ENCODE results near the gene TM4SF20.
A peak's percentile ranks its signal among the peaks of the same experiment; 100 is the strongest.

The TM4SF20 gene

DNA sequence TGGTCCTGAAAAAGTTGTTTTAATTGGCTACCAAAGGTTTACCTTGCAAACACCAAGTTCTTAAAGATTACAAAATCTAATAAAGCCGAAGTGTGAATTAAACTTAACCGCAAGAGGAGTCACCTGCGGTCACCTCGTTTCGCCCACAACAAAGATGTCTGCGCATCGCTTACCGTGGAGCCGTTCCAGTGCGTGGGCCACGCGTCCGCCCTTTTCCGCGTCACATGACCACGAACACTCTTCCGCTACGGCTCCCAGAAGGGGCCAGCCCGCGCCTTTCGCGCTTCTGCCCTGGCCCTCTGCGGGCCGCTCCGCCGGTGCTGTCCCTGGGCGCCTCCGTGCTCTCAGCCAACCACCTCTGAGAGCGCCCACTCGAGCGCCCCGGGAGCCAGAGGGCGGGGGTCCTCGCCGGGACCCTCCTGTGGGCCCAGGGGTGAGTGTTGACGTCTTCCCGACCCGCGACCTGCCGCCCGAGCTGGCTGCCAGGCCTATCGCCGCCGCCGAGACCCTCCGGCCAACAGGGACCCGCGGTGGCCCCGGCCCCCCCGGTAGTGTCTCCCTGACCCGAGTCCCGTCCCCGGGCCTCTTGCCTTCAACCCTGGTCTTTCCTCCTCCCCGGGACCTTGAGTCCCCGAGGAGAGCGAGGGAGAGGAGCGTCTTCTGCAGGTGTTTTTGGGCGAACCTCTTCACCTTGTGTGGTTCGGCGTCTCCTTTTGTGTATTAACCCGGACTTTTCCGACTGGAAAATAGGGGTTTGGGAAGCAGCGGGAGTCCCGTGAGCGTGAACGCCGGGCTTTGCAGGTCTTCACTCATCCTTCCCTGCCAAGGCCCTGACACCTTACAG is 53.9 kb downstream of the TM4SF20 start, which contains the start of gene MFF:
Gene MFF, plus strand, starts transcription at position 257 of the 844 bp plus-strand sequence. CDS start 5,415 bp downstream, outside the sequence.
- H3K4me3 ChIP-seq (ENCODE audit: insufficient read length, low read depth) = peak within 1 kb of the TSS; percentile 88
- H3K36me3 ChIP-seq (ENCODE audit: insufficient read depth, insufficient read length, low read length) = peaks cover 4% of the 10 kb centered on the region
- peak within 1 kb of the TSS; percentile 93 for H3K9ac ChIP-seq (ENCODE audit: insufficient read length, low read depth)
- TF ChIP-seq ZNF274 (IDR thresholded peaks at IDR 0.05; ENCODE audit: low read depth, low read length) (no peak), YY1 (IDR thresholded peaks at IDR 0.05; ENCODE audit: insufficient read depth, insufficient read length) (peak; percentile 96)
- no peaks in the 10 kb centered on the region for H3K27me3 ChIP-seq (ENCODE audit: insufficient read depth, insufficient read length)
- DNase-seq (ENCODE audit: low read depth, low spot score) = peak; percentile 80
- peaks cover 37% of the 10 kb centered on the region for H3K9me3 ChIP-seq (ENCODE audit: insufficient read depth, low read length)
- no peaks in the 10 kb centered on the region for H3K4me1 ChIP-seq (ENCODE audit: insufficient read depth, insufficient read length)

DNA sequence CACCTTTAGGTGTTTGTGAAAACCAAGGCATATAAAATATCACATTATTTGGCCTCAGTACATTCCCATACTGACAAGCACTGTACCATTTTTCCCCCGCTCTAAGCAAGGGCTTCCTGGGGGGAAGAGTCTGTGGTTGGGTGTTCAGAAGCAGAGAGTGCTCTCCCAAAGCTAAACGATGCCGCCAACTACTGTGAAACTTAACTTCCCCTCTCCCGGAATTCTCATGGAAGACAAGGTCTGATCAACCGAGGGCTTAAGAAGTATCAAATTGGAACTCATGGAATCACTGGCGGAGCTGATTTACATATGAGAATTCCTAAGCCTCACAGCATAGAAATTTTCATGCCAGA is 54.5 kb downstream of the TM4SF20 start:
- TF ChIP-seq YY1 (IDR thresholded peaks at IDR 0.05; ENCODE audit: insufficient read depth, insufficient read length) (no peak), SUZ12 (IDR thresholded peaks at IDR 0.05; ENCODE audit: extremely low read depth, insufficient read depth, insufficient read length) (no peak), ZNF274 (IDR thresholded peaks at IDR 0.05; ENCODE audit: low read depth, low read length) (no peak)
- Histone ChIP-seq H3K9me3 (ENCODE audit: insufficient read depth, low read length) (peaks cover 43% of the 10 kb centered on the region), H3K4me1 (ENCODE audit: insufficient read depth, insufficient read length) (no peaks in the 10 kb centered on the region), H3K27me3 (ENCODE audit: insufficient read depth, insufficient read length) (no peaks in the 10 kb centered on the region), H3K4me3 (ENCODE audit: insufficient read length, low read depth) (peak overlapping the region; percentile 88), H3K36me3 (ENCODE audit: insufficient read depth, insufficient read length, low read length) (no peaks in the 10 kb centered on the region), H3K9ac (ENCODE audit: insufficient read length, low read depth) (peak overlapping the region; percentile 93)
- DNase-seq (ENCODE audit: low read depth, low spot score) = peak; percentile 30

DNA sequence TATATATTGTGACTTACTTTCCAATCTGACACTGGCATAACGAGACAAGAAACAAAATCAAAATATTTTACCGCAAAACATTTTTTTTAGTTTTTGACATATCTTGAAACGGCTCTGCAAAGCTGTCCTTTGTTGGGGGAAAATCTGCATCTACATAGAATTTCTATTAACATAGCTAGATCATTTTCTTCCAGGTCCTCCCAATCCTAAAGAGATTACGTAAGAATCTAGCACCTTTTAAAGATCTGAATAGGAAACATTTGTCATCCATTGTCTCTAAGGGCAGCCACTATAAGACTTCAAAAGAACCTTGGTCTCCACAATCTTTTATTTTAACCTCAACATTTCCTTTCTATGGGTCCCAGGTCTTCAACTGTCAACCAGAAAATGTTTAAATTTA is 55.3 kb downstream of the TM4SF20 start:
- no peak for DNase-seq (ENCODE audit: low read depth, low spot score)
- TF ChIP-seq SUZ12 (IDR thresholded peaks at IDR 0.05; ENCODE audit: extremely low read depth, insufficient read depth, insufficient read length) = no peak
- TF ChIP-seq YY1 (IDR thresholded peaks at IDR 0.05; ENCODE audit: insufficient read depth, insufficient read length) = no peak
- TF ChIP-seq ZNF274 (IDR thresholded peaks at IDR 0.05; ENCODE audit: low read depth, low read length) = no peak
- H3K4me1 ChIP-seq (ENCODE audit: insufficient read depth, insufficient read length) = no peaks in the 10 kb centered on the region
- no peaks in the 10 kb centered on the region for H3K27me3 ChIP-seq (ENCODE audit: insufficient read depth, insufficient read length)
- no peak overlapping the region for H3K4me3 ChIP-seq (ENCODE audit: insufficient read length, low read depth)
- peaks cover 47% of the 10 kb centered on the region for H3K9me3 ChIP-seq (ENCODE audit: insufficient read depth, low read length)
- H3K36me3 ChIP-seq (ENCODE audit: insufficient read depth, insufficient read length, low read length) = no peaks in the 10 kb centered on the region
- no peak overlapping the region for H3K9ac ChIP-seq (ENCODE audit: insufficient read length, low read depth)

DNA sequence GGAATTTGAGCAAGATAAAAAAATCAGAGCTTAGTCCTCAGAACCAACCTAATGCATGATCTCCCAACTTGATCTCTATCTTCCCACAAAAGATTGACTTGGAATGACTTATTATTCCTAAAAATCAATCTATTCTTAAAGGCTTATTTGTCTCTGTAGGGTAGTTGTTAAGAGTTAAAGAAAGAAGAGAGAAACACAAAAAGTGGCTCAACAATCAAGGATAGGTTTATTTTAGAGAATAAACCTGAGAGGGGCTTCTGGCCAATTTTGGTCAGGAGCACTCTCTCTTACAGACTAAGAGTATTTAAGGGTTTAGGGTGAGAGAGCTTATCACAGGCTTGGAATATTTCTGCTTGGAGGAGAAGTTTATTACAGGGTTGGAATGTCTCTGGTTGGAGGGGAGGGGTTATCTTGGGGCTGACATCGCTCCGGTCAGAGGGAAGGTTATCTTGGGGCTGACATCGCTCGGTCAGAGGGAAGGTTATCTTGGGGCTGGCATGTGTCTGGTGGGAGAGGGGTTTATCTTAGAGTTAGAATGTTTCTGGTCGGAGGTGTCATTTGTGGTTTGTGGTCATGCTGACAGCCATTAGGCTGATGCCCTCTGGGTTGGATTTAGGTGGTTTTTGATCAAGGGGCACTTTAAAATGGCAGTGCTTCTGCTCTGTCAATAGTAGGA is 56.4 kb downstream of the TM4SF20 start:
- Histone ChIP-seq H3K4me1 (ENCODE audit: insufficient read depth, insufficient read length) (no peaks in the 10 kb centered on the region), H3K36me3 (ENCODE audit: insufficient read depth, insufficient read length, low read length) (no peaks in the 10 kb centered on the region), H3K4me3 (ENCODE audit: insufficient read length, low read depth) (no peak overlapping the region), H3K9ac (ENCODE audit: insufficient read length, low read depth) (no peak overlapping the region), H3K27me3 (ENCODE audit: insufficient read depth, insufficient read length) (no peaks in the 10 kb centered on the region), H3K9me3 (ENCODE audit: insufficient read depth, low read length) (peaks cover 52% of the 10 kb centered on the region)
- no peak for DNase-seq (ENCODE audit: low read depth, low spot score)
- TF ChIP-seq ZNF274 (IDR thresholded peaks at IDR 0.05; ENCODE audit: low read depth, low read length) (no peak), YY1 (IDR thresholded peaks at IDR 0.05; ENCODE audit: insufficient read depth, insufficient read length) (no peak), SUZ12 (IDR thresholded peaks at IDR 0.05; ENCODE audit: extremely low read depth, insufficient read depth, insufficient read length) (no peak)

DNA sequence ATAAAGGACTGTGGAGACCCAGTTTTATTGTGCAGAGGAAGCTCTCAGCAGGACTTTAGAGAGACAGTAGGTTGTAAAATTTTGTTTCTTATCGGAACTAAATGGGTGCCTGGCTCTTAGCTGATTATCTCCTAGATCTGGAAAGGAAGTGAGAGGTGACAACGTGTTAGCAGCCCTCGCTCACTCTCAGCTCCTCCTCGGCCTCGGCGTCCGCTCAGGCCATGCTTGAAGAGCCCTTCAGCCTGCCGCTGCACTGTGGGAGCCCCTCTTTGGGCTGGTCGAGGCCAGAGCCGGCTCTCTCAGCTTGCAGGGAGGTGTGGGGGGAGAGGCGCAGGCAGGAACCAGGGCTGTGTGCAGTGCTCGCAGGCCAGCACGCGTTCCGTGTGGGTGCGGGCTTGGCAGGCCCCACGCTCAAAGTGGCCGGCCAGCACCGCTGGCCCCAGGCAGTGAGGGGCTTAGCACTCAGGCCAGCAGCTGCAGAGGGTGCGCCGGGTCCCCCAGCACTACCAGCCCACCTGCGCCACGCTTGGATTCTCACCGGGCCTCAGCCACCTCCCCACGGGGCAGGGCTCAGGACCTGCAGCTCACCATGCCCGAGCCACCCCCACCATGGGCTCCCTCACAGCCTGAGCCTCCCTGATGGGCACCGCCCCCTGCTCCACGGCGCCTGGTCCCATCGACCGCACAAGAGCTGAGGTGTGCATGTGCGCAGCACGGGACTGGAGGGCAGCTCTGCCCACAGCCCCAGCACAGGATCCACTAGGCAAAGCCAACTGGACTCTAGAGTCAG is 58.6 kb downstream of the TM4SF20 start:
- Histone ChIP-seq H3K4me3 (ENCODE audit: insufficient read length, low read depth) (no peak overlapping the region), H3K9me3 (ENCODE audit: insufficient read depth, low read length) (peaks cover 53% of the 10 kb centered on the region), H3K4me1 (ENCODE audit: insufficient read depth, insufficient read length) (no peaks in the 10 kb centered on the region), H3K9ac (ENCODE audit: insufficient read length, low read depth) (no peak overlapping the region), H3K27me3 (ENCODE audit: insufficient read depth, insufficient read length) (no peaks in the 10 kb centered on the region), H3K36me3 (ENCODE audit: insufficient read depth, insufficient read length, low read length) (no peaks in the 10 kb centered on the region)
- TF ChIP-seq ZNF274 (IDR thresholded peaks at IDR 0.05; ENCODE audit: low read depth, low read length) = no peak
- TF ChIP-seq YY1 (IDR thresholded peaks at IDR 0.05; ENCODE audit: insufficient read depth, insufficient read length) = no peak
- TF ChIP-seq SUZ12 (IDR thresholded peaks at IDR 0.05; ENCODE audit: extremely low read depth, insufficient read depth, insufficient read length) = no peak
- no peak for DNase-seq (ENCODE audit: low read depth, low spot score)

DNA sequence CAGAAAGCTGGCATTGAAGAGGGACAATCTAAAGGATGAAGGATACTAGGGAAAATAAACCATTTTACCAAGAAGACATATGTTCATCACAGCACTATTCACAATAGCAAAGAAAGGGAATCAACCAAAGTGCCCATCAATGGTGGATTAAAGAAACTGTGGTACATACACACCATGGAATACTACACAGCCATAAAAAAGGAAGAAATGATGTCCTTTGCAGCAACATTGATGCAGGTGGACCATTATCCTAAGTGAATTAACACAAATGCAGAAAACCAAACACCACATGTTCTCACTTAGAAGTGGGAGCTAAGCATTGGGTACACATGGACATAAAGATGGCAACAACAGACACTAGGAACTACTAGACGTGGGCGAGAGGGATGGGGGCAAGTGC is 61.3 kb downstream of the TM4SF20 start:
- Histone ChIP-seq H3K9ac (ENCODE audit: insufficient read length, low read depth) (no peak overlapping the region), H3K27me3 (ENCODE audit: insufficient read depth, insufficient read length) (no peaks in the 10 kb centered on the region), H3K4me1 (ENCODE audit: insufficient read depth, insufficient read length) (no peaks in the 10 kb centered on the region), H3K4me3 (ENCODE audit: insufficient read length, low read depth) (no peak overlapping the region), H3K36me3 (ENCODE audit: insufficient read depth, insufficient read length, low read length) (no peaks in the 10 kb centered on the region), H3K9me3 (ENCODE audit: insufficient read depth, low read length) (peaks cover 42% of the 10 kb centered on the region)
- TF ChIP-seq SUZ12 (IDR thresholded peaks at IDR 0.05; ENCODE audit: extremely low read depth, insufficient read depth, insufficient read length) (no peak), ZNF274 (IDR thresholded peaks at IDR 0.05; ENCODE audit: low read depth, low read length) (no peak), YY1 (IDR thresholded peaks at IDR 0.05; ENCODE audit: insufficient read depth, insufficient read length) (no peak)
- no peak for DNase-seq (ENCODE audit: low read depth, low spot score)
